Left forelimb (tissue), 1 donor: ENCODE results near the gene CRTC2.
"Not testable (repeated sequence)": the region's sequence is repeated elsewhere in the genome, so short reads cannot be mapped to it uniquely, and the experiment has no call there.

Source experiments
- DNase-seq: peaks from one replicate; pipeline ENCODE4 v3.0.0-alpha.2; 2018; ENCODE audit warnings: low spot score

The CRTC2 gene

DNA sequence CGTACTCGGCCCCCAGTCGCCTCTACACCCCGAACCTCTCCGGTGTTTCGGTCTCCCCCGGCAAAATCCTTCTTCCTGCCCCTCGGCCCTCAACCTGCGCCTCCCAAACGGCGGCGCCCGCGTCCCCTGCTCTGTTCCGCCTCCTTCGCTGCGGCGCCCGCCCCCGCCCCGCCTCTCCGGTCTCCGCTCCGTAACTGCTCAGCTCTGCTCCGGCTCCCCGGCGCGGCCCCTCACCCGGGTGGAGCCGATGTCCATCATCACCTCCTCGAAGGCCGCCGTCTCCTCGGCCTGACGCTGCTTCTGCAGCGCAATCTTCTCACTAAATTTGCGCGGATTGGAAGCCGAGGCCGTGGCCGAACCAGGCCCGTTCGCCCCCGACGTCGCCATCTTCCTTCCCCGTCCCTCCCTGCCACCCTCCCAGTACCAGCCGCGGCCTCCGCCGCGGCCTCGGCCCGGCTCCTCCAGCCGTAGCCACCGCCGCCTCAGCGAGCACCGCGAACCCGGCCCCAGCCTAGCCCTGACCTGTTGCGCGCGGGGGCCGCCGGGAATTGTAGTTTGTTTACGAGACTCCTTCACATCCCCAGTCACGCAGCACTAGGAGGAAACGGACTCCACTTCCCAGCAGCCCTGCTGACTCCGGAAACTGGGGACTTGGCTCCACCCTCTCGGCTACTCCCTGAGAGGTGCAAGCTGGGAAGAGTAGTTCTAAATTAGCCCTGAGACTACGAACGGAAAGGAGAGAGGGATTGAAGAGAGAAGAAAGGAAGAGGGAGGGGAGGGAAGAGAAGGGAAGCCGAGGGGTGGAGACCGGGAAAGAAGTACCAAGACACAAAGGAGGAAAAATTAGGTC is at the start of gene CRTC2:
CRTC2 (minus strand) TSS at position 502 of the 850 bp plus-strand sequence; CDS start at position 387, 115 bp downstream.
- peak; percentile 97 for DNase-seq

- DNase-seq: no peak
Observed at GRCh38 chr1:154006136-154006535, 47.7 kb upstream of the CRTC2 start.

GRCh38 chr1:154000420-154000819 is 42.0 kb upstream of the CRTC2 start:
- no peak for DNase-seq

DNA sequence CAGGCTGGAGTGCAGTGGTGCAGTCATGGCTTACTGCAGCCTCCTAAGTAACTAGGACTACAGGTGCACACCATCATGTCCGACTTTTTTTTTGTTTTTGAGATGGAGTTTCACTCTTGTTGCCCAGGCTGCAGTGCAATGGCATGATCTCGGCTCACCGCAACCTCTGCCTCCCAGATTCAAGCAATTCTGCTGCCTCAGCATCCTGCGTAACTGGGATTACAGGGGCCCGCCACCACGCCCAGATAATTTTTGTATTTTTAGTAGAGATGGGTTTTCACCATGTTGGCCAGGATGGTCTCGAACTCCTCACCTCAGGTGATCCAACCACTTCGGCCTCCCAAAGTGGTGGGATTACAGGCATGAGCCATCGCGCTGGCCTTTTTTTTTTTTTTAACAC is 38.5 kb upstream of the CRTC2 start:
- DNase-seq: not testable (repeated sequence)

DNA sequence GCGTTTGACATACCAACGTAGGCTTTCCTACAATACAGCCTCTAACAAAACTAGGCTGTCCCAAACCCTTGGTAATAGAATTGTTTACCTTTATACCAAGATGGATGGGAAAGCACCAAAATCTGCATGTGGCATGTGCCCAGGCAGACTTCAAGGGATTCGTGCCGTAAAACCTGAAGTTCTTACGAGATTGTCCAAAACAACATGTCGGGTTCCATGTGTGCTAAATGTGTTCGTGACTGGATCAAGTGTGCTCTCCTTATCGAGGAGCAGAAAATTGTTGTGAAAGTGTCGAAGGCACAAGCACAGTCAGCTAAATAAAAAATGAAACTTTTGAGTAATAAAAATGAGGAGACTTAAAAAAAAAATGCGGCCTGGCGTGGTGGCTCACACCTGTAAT is 37.2 kb upstream of the CRTC2 start:
- DNase-seq: no peak

GRCh38 chr1:153995202-153995601 is 36.8 kb upstream of the CRTC2 start:
- no peak for DNase-seq

- DNase-seq: no peak
Observed at GRCh38 chr1:153991806-153992205, 33.4 kb upstream of the CRTC2 start.

GRCh38 chr1:153991151-153991630 is 32.8 kb upstream of the CRTC2 start:
- no peak for DNase-seq

GRCh38 chr1:153990468-153991150 is 32.2 kb upstream of the CRTC2 start, which contains the start of gene RPS27:
RPS27 (plus strand) TSS chr1:153990762; CDS start chr1:153990797, 35 bp downstream.
- peak; percentile 92 for DNase-seq

DNA sequence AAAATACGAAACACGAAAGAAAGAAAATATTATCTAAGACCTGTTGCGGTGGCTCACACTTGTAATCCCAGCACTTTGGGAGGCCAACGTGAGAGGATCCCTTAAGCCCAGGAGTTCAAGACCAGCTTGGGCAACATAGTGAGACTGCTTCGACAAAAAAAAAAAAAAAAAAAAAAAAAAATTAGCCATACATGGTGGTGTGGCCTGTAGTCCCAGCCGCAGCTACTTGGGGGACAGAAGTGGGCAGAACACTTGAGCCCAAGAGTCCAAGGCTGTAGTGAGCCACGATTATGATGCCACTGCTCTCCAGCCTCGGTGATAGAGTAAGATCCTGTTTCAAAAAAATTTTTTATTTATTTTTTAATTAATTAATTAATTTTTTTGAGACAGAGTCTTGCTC is 29.2 kb upstream of the CRTC2 start:
- no peak for DNase-seq

DNA sequence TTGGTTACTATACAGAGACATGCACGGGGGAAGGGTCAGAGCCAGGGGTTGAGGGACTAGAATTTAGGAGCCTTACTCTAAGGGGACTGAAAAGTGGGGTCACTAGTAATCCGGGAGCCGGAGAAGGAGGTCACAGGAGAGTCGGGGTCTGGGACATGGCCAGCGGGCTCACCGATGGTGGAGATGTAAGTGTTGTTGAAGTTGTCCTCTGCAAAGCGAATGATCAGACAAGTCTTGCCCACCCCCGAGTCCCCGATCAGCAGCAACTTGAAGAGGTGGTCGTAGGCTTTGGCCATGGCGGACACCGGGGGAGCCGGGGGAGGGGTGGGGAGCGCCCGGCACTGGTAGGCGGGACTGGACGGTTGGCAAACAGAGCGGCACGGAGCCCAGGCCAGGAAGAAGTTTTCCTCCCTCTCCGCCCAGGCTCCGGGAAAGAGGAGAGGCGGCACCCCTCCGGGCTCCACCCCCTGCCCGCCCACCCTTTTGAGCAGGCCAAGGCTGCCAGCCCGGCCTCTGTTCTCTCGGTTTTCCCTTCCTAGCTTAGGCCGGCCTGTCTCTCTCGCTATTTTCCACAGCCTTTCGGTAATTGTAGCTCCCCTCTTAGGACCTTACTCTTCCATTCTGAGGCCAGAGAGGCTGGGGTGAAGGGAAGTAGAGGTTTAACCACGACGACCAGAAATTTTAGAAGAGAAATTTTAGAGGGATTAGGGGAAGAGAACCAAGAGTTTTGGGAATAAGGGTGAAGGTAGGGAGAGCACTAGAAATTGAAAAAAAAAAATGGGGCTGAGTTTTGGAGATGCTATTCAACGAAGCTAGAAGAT is 27.7 kb upstream of the CRTC2 start, which contains the start of gene RAB13:
RAB13 (minus strand) TSS at position 399 of the 821 bp plus-strand sequence; CDS start at position 296, 103 bp downstream.
- peak; percentile 92 for DNase-seq

DNA sequence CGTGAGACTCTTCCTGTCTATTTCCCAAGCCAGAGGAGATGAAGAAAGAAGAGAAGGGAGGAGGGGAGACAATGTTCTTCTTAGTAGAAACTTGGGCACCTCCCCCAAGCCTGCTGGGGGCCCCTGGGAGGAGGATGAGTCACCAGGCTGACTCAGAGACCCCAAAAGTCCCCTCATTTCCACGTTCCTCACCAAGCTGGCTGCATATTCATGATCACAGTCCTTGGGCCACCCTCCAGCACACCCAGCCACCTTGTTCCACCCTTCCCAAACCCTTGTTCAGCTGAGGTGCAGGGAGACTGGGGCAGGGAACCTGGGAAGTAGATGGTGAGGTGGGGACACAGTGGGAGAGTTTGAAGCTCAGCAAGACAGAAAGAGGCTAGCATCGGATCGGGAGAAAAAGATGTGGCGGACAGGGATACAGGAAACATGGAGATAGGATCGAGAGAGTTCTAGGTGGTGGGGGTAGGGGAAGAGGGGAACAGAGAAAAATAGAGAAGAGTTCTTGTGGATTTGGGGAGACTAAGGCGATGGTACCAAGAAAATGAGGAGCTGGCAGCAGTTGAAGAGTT is 27.0 kb upstream of the CRTC2 start:
- no peak for DNase-seq

GRCh38 chr1:153984123-153984894 is 25.9 kb upstream of the CRTC2 start:
- DNase-seq: no peak

GRCh38 chr1:153981735-153982134 is 23.3 kb upstream of the CRTC2 start:
- not testable (repeated sequence) for DNase-seq

DNA sequence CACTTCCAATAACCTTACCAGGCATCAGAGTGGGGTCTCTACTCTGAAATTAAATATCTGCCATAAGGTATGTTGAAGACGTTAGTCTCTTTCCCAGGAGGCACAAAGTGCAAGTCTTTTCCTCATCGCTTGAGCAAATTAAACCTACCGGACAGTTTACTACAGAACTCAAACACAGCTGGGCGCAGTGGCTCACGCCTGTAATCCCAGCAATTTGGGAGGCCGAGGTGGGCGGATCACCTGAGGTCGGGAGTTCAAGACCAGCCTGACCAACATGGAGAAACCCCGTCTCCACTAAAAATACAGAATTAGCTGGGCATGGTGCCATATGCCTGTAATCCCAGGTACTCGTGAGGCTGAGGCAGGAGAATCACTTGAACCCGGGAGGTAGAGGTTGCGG is 20.7 kb upstream of the CRTC2 start:
- DNase-seq: not testable (repeated sequence)

DNA sequence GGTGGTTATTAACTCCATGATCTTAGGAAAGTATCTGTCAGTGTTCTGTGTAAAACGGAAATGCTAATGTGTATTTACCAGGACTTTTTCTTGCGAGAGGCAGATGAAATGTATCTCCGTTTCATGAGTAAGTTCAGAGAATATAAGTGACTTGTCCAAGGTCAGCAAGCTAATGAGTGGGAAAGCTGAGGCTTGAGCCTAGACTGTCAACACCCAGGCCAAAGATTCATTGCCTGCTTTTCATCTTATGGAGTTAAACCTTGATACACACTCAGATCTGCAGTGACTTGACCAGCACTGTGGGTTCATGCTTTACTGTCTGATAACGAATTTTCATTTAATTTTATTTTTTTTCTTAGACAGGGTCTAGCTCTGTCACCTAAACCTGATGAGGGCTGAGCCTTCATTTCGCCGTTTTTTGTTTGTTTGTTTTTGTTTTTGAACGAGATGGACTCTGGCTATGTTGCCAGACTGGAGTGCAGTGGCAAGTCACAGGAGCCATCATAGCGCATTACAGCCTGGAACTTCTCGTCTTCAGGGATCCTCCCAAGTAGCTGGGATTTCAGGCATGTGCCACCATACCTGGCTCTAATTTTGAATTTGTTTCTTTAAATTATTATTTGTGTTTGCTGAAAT is 20.0 kb upstream of the CRTC2 start:
- no peak for DNase-seq

- peak; percentile 91 for DNase-seq
Observed at GRCh38 chr1:153977250-153978240, 19.1 kb upstream of the CRTC2 start, which contains the start of gene JTB. JTB (minus strand) TSS chr1:153977674; CDS start chr1:153977252, 422 bp downstream.

DNA sequence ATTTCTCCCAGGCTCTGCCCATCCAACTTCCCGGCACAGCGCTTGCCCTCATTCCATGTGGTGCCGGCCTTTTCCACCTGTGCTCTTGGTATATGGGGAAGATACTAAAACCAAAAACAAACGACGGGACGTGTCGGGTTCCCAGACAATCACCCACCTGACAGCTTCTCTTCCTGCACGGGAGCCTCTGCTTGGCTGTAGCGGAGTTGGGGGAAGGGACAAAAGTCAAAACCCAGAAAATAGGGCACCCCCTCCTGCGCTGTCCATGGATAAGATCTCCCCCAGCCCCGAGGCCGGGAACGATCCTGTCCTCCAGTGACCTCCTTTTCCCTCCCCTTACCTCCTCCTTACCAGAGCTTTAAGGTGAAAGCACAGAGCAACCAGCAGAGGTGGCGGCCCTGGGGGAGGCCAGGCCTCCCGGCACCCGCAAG is 18.4 kb upstream of the CRTC2 start:
- no peak for DNase-seq

DNA sequence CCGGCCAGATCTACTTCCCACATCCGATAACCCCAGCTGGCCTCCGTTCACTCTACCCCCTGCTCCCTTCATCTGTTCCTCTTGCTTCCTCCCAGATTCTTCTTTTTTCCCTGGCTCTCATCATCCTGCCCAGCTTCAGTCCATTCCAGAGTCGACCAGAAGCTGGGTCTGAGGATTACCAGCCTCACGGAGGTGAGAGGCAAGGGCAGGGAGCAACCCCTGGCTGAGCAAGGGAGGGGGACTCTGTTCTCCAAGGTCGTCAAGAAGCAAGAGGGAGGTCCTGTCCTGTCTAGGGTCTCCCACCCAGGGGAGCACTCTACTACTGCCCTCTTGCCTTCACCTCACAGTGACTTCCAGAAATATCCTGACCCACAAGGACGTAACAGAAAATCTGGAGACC is 15.1 kb upstream of the CRTC2 start:
- no peak for DNase-seq
